Fibroblast of pulmonary artery (primary cell): ENCODE results near the gene KRTAP13-3.

ENCODE experiments used
- DNase-seq: peaks from one replicate; pipeline ENCODE4 v3.0.0-alpha.2; 2010; ENCODE audit warnings: low read depth
- H3K4me3 ChIP-seq: replicated peaks from 2 replicates; pipeline ENCODE4 v1.5.1; 2011; ENCODE audit warnings: low read depth, mild to moderate bottlenecking, control low read depth, low read length, moderate library complexity
- CTCF ChIP-seq: IDR thresholded peaks from 2 replicates; pipeline ENCODE4 v1.5.1; 2011; ENCODE audit warnings: mild to moderate bottlenecking, control low read depth, low read length, inconsistent platforms; ENCODE audit errors: missing control alignments

The KRTAP13-3 gene, protein sequence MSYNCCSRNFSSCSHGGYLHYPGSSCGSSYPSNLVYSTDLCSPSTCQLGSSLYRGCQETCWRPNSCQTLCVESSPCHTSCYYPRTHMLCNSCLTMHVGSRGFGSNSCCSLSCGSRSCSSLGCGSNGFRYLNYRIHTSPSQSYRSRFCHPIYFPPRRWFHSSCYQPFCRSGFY

GRCh38 chr21:30425826-30426225, at the start of gene KRTAP13-3:
Gene KRTAP13-3 (minus strand): TSS chr21:30425926. CDS start chr21:30425912, 14 bp downstream.
- DNase-seq: no peak
- TF ChIP-seq CTCF: no peak
- H3K4me3 ChIP-seq: no peak within 1 kb of the TSS

DNA sequence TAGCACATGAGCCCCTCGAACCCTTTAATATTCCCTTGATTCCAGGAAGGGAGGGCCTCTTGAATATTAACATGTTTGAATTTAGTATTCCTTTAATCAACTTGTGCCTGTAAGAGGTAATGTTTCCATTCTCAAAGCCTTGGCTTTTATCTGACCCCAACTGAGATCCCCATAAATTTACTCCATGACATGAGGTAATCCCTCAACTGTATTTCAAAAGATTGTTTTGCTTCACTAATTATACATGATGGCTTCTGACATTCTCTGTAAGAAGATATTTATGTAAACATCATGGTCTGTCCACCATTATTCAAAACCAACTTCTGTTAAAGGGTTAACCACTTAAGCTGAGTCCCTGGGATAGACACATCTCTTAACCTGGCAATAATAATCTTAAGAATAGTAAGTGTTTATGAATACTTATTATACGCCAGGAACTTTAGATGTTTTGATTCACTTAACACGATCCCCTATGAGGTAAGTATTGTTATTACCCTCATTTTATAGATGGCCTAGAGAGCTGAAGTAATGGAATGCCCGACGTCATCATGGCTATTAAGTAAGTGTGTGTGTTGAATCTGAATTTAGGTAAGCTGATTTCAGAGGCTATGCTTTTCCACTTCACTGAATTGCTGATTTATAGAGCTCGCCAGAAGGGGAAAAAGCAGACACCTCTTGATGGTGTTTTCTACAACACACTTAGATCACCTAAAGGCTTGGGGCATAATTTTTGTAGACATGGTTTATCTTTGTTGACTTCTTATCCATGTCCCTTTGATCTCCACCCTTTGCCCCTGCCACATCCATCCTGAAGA, 43.4 kb upstream of the KRTAP13-3 start:
- no peak overlapping the region for H3K4me3 ChIP-seq
- no peak for TF ChIP-seq CTCF
- no peak for DNase-seq

DNA sequence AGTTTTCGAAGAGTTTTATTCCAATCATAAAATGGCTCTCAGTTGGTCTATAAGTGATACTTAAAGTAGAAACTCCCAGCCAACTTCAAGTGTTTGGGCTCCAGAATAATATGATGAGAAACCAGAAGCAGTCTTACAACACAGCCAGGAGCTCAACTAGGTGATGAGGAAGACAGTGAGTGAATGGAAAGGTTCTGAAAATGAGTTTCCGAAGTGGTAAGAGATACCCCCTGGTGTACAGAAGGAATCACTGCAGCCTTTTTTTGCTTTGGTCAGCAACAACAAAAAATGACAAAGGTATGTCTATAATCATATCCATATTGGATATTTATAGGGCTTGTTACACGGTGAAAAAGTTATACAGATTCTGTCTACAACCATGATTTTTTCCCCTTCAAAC, 38.0 kb upstream of the KRTAP13-3 start:
- TF ChIP-seq CTCF: peak; percentile 22
- no peak for DNase-seq
- no peak overlapping the region for H3K4me3 ChIP-seq

DNA sequence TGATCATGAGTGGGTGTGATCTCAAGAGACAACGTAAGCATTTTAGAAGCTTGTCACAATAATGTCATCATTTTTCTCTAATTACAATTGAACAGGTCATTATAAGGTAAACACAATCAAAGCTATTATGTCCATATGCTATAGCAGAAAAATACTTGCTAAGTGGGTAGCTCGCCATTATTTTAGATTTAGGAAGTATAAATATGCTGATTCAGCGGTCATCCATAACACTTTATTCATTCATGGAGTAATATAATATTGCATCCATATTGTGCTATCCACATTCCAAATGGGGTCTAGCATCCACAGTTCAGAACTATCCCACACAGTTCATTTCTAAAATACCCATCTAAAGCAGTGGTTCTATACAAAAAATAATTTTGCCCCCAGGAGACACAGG, 22.8 kb upstream of the KRTAP13-3 start:
- no peak for TF ChIP-seq CTCF
- no peak overlapping the region for H3K4me3 ChIP-seq
- no peak for DNase-seq

- DNase-seq: no peak
- no peak for TF ChIP-seq CTCF
- H3K4me3 ChIP-seq: no peak overlapping the region
These were observed 21.3 kb upstream of the KRTAP13-3 start for GRCh38 chr21:30447056-30447455.

GRCh38 chr21:30444204-30444603, 18.5 kb upstream of the KRTAP13-3 start:
- no peak for DNase-seq
- no peak for TF ChIP-seq CTCF
- H3K4me3 ChIP-seq: no peak overlapping the region
